Body of pancreas (tissue), 4 donors: ENCODE data around the gene CLASP1.

Experiments
- CTCF ChIP-seq, 7 experiments: fragments of 450-650 bp in 4 of 7; fragments of 200-600 bp in 3 of 7; sonication (generic) in 3 of 7; IDR thresholded peaks; one replicate each; pipeline ENCODE4 v1.5.1; 2016 to 2019; ENCODE audit warnings: antibody characterized with exemption in 7 of 7
- POLR2A ChIP-seq, 3 donors: fragments of 450-650 bp; IDR thresholded peaks; one replicate each; pipeline ENCODE4 v1.6.1; 2016; ENCODE audit warnings: antibody characterized with exemption in 3 of 3, mild to moderate bottlenecking in 2 of 3

DNA sequence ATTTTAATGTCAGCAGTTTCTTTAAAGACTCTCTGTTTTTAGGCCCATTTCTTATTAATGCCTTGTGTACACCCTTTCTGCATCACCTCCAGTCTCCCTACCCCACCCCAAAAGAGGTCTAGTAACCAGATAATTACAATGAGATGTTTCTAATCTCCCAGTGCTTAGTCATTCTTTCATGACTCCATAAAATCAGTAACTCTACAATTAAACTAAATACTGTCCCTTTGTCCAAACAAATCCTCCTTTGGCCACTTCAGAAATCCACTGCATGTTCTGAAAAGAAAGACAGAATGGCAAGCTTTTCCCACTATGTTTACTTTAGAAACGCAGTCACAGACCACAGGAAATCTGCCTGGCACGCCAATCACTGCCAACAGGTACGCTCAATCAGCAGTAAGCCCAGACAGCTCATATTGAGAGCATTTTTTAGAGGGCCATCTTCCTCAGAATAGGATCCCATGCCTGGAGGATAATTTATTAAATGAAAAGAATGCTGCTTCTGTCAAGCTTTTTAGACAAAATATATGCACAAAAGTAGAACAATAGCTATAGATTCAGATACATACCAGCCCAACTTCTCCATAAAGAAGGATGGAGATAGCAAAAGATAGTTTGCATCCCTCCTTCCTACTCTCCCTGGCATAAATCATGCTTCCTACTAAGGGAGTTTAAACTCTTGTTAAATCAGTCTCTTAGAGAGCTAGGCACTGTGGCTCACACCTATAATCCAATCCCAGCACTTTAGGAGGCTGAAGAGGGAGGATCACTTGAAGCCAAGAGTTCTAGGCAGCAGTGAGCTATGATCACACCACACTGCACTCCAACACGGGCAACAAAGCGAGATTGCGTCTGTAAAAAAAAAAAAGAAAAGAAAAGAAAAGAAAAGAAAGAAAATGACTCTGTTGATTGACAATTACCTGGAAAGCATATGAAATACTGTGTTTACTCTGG, 14.6 kb downstream of the CLASP1 start:
- TF ChIP-seq CTCF (IDR thresholded peaks at IDR 0.05) (no peak), POLR2A (IDR thresholded peaks at IDR 0.05) (no peak)
